Measurements from ENCODE around the gene PEAR1. TPM values are rescaled to one million over a fixed set of nuclear protein-coding genes. Genes with fewer than 3 reads are reported as not detected.

PEAR1 gene
- total RNA-seq, 3 donors from 2014 or later (not counting 1 experiment from before 2014, with no cell fraction given), result 0.52 to 1.4 (median 0.80) TPM

GRCh38 chr1:156947818-156948525, 54.5 kb downstream of the PEAR1 start:
- DNase-seq, result no peak
- H3K4me1 ChIP-seq (ENCODE audit: control insufficient read depth, insufficient read depth, low read length), result no peaks in the 10 kb centered on the region
- H3K27ac ChIP-seq (ENCODE audit: low read length), result no peak overlapping the region
- H3K4me1 Mint-ChIP-seq, result no peaks in the 10 kb centered on the region
- H3K9me3 ChIP-seq (ENCODE audit: control insufficient read depth, insufficient read depth, low read length), result no peaks in the 10 kb centered on the region
- 93% methylated on average over 17 of the region's 17 CpGs for WGBS (ENCODE audit: insufficient coverage)
- H3K36me3 Mint-ChIP-seq, result no peaks in the 10 kb centered on the region
- no peaks in the 10 kb centered on the region for H3K36me3 ChIP-seq (ENCODE audit: control insufficient read depth, insufficient read depth, low read length)
- no peaks in the 10 kb centered on the region for H3K27me3 ChIP-seq (ENCODE audit: control insufficient read depth, insufficient read depth, low read length)
- peaks cover 13 to 25% of the 10 kb centered on the region in 2 donors for H3K27me3 Mint-ChIP-seq (ENCODE audit: low read depth in 2 of 2)
- no peaks in the 10 kb centered on the region for H3K9me3 Mint-ChIP-seq
- intact Hi-C loops (cut with micrococcal nuclease), result no loop called here
- no peak for ATAC-seq
- TF ChIP-seq CTCF (IDR thresholded peaks at IDR 0.05), result no peak
- no peak overlapping the region for H3K4me3 ChIP-seq (ENCODE audit: low read length)
- H3K4me3 Mint-ChIP-seq, result no peak overlapping the region
- no peak overlapping the region for H3K27ac Mint-ChIP-seq

- Histone ChIP-seq H3K27ac (ENCODE audit: low read length) (no peak overlapping the region), H3K36me3 (ENCODE audit: control insufficient read depth, insufficient read depth, low read length) (no peaks in the 10 kb centered on the region), H3K9me3 (ENCODE audit: control insufficient read depth, insufficient read depth, low read length) (no peaks in the 10 kb centered on the region), H3K4me1 (ENCODE audit: control insufficient read depth, insufficient read depth, low read length) (no peaks in the 10 kb centered on the region), H3K27me3 (ENCODE audit: control insufficient read depth, insufficient read depth, low read length) (no peaks in the 10 kb centered on the region), H3K4me3 (ENCODE audit: low read length) (no peak overlapping the region)
- no peak for TF ChIP-seq CTCF (IDR thresholded peaks at IDR 0.05)
- H3K27me3 Mint-ChIP-seq (ENCODE audit: low read depth in 2 of 2), result peaks cover 13 to 25% of the 10 kb centered on the region in 2 donors
- DNase-seq, result no peak
- no peak for ATAC-seq
- H3K4me3 Mint-ChIP-seq, result no peak overlapping the region
- H3K27ac Mint-ChIP-seq, result no peak overlapping the region
- intact Hi-C loops (cut with micrococcal nuclease), result no loop called here
- H3K9me3 Mint-ChIP-seq, result no peaks in the 10 kb centered on the region
- H3K4me1 Mint-ChIP-seq, result no peaks in the 10 kb centered on the region
- 91% methylated on average over 4 of the region's 4 CpGs for WGBS (ENCODE audit: insufficient coverage)
- no peaks in the 10 kb centered on the region for H3K36me3 Mint-ChIP-seq
Measured at GRCh38 chr1:156948708-156949107, 55.2 kb downstream of the PEAR1 start.

GRCh38 chr1:156949127-156949526, 55.6 kb downstream of the PEAR1 start:
- Mint-ChIP-seq H3K4me3 (no peak overlapping the region), H3K4me1 (no peaks in the 10 kb centered on the region), H3K27me3 (ENCODE audit: low read depth in 2 of 2) (peaks cover 13 to 25% of the 10 kb centered on the region in 2 donors), H3K27ac (no peak overlapping the region), H3K9me3 (no peaks in the 10 kb centered on the region), H3K36me3 (no peaks in the 10 kb centered on the region)
- intact Hi-C loops (cut with micrococcal nuclease), result no loop called here
- WGBS (ENCODE audit: insufficient coverage), result 96% methylated on average over 5 of the region's 5 CpGs
- Histone ChIP-seq H3K4me1 (ENCODE audit: control insufficient read depth, insufficient read depth, low read length) (no peaks in the 10 kb centered on the region), H3K9me3 (ENCODE audit: control insufficient read depth, insufficient read depth, low read length) (no peaks in the 10 kb centered on the region), H3K27ac (ENCODE audit: low read length) (no peak overlapping the region), H3K4me3 (ENCODE audit: low read length) (no peak overlapping the region), H3K27me3 (ENCODE audit: control insufficient read depth, insufficient read depth, low read length) (no peaks in the 10 kb centered on the region), H3K36me3 (ENCODE audit: control insufficient read depth, insufficient read depth, low read length) (no peaks in the 10 kb centered on the region)
- DNase-seq (no peak), ATAC-seq (no peak)
- no peak for TF ChIP-seq CTCF (IDR thresholded peaks at IDR 0.05)

GRCh38 chr1:156951371-156951770, 57.9 kb downstream of the PEAR1 start:
- WGBS (ENCODE audit: insufficient coverage), result 94% methylated on average over 5 of the region's 5 CpGs
- Histone ChIP-seq H3K4me3 (ENCODE audit: low read length) (no peak overlapping the region), H3K4me1 (ENCODE audit: control insufficient read depth, insufficient read depth, low read length) (no peaks in the 10 kb centered on the region), H3K36me3 (ENCODE audit: control insufficient read depth, insufficient read depth, low read length) (no peaks in the 10 kb centered on the region), H3K27me3 (ENCODE audit: control insufficient read depth, insufficient read depth, low read length) (no peaks in the 10 kb centered on the region), H3K9me3 (ENCODE audit: control insufficient read depth, insufficient read depth, low read length) (no peaks in the 10 kb centered on the region), H3K27ac (ENCODE audit: low read length) (no peak overlapping the region)
- DNase-seq (no peak), ATAC-seq (no peak)
- Mint-ChIP-seq H3K27me3 (ENCODE audit: low read depth in 2 of 2) (peaks cover 9 to 22% of the 10 kb centered on the region in 2 donors), H3K4me1 (no peaks in the 10 kb centered on the region), H3K9me3 (no peaks in the 10 kb centered on the region), H3K4me3 (no peak overlapping the region), H3K36me3 (no peaks in the 10 kb centered on the region), H3K27ac (no peak overlapping the region)
- intact Hi-C loops (cut with micrococcal nuclease), result no loop called here
- TF ChIP-seq CTCF (IDR thresholded peaks at IDR 0.05), result no peak
